Brain microvascular endothelial cell (primary cell): ENCODE measurements around the gene STK10.
A peak's percentile ranks its signal among the peaks of the same experiment; 100 is the strongest.

Source experiments
- DNase-seq: peaks from one replicate; pipeline ENCODE4 v3.0.0-alpha.2; 2020
- H3K27ac ChIP-seq: fragments of 250-450 bp; sonication (Bioruptor Pico); 2 replicates; pipeline ENCODE4 v1.5.1; 2020; ENCODE audit warnings: mild to moderate bottlenecking, moderate library complexity
- H3K27me3 ChIP-seq: fragments of 250-450 bp; sonication (Bioruptor Pico); replicated peaks from 2 replicates; pipeline ENCODE4 v1.5.1; 2020; ENCODE audit warnings: mild to moderate bottlenecking
- H3K36me3 ChIP-seq: fragments of 250-450 bp; sonication (Bioruptor Pico); replicated peaks from 2 replicates; pipeline ENCODE4 v1.5.1; 2020; ENCODE audit warnings: mild to moderate bottlenecking
- H3K4me3 ChIP-seq: 2 replicates; pipeline ENCODE4 v1.5.1; 2011; ENCODE audit warnings: low read depth, mild to moderate bottlenecking, control low read depth, low read length, moderate library complexity
- CTCF ChIP-seq: IDR thresholded peaks from 2 replicates; pipeline ENCODE4 v1.5.1; 2011; ENCODE audit warnings: low read depth, mild to moderate bottlenecking, moderate library complexity, low read length, control low read depth, inconsistent platforms; ENCODE audit errors: missing control alignments
- in situ Hi-C: cut with HindIII; loops from 2 replicates; pipeline ENCODE4 v1.10.0; 2017; ENCODE audit warnings: low sequenced_read_pairs, low pct_ligation_motif_present

STK10 gene

DNA sequence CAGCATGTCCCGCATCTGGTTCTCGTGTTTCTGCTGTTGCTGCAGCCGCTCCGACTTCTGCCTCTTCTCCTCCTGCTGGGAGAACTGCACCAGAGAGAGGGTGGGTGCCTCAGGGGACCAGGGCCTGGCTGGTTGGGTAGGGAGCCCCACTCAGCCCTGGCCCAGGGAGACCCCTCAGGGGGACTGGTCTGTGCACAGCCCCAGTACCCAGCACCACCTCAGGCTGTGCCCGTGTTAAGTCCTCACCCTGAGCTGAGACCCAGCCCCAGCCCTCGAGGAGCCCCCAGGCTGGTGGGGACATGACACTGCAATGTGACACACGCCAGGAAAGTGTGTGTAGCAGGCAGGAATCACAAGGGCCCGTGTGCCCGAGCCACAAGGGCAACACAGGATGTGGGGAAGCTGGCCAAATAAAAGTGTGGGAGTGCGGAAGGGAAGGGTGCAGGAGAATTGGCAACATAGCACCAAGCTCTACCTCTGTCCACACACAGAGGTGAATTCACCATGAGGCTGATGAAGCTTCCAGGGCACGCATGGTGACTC lies 133.3 kb downstream of the STK10 start:
- TF ChIP-seq CTCF = no peak
- H3K36me3 ChIP-seq = peaks cover 72% of the 10 kb centered on the region
- no peak overlapping the region for H3K27ac ChIP-seq
- no peak for DNase-seq
- H3K27me3 ChIP-seq = no peaks in the 10 kb centered on the region
- in situ Hi-C loops = no loop called here
- no peak overlapping the region for H3K4me3 ChIP-seq

- DNase-seq = peak; percentile 84
- in situ Hi-C loops = no loop called here
- no peaks in the 10 kb centered on the region for H3K27me3 ChIP-seq
- peaks cover 65% of the 10 kb centered on the region for H3K36me3 ChIP-seq
- peak; percentile 57 for TF ChIP-seq CTCF
- no peak overlapping the region for H3K4me3 ChIP-seq
- peak overlapping the region; percentile 60 for H3K27ac ChIP-seq
These were observed 135.4 kb downstream of the STK10 start for GRCh38 chr5:172052450-172053236.

- H3K27me3 ChIP-seq = no peaks in the 10 kb centered on the region
- TF ChIP-seq CTCF = no peak
- peaks cover 62% of the 10 kb centered on the region for H3K36me3 ChIP-seq
- no peak for DNase-seq
- H3K27ac ChIP-seq = peak overlapping the region; percentile 60
- H3K4me3 ChIP-seq = no peak overlapping the region
- in situ Hi-C loops = no loop called here
These were observed 136.2 kb downstream of the STK10 start for GRCh38 chr5:172051643-172052339.

DNA sequence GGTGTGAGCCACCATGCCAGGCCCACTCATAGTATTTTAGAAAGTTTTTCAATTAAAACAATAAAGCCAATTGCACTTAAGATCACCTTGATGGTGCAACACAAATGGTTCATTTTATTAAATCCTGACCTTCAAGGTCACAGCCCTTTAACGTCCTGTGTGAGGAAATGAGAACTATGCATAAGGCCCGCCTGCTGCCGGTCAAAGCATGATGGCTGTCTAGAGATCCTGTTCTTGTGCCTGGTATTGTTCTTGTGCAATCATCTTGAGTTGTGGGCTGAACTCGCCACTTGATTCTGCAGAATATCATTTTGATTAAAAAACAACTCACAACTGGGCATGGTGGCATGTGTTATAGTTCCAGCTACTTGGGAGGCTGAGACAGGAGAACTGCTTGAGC lies 137.9 kb downstream of the STK10 start:
- no peak for DNase-seq
- Histone ChIP-seq H3K27ac (no peak overlapping the region), H3K27me3 (no peaks in the 10 kb centered on the region), H3K4me3 (no peak overlapping the region), H3K36me3 (peaks cover 61% of the 10 kb centered on the region)
- in situ Hi-C loops = no loop called here
- TF ChIP-seq CTCF = no peak

DNA sequence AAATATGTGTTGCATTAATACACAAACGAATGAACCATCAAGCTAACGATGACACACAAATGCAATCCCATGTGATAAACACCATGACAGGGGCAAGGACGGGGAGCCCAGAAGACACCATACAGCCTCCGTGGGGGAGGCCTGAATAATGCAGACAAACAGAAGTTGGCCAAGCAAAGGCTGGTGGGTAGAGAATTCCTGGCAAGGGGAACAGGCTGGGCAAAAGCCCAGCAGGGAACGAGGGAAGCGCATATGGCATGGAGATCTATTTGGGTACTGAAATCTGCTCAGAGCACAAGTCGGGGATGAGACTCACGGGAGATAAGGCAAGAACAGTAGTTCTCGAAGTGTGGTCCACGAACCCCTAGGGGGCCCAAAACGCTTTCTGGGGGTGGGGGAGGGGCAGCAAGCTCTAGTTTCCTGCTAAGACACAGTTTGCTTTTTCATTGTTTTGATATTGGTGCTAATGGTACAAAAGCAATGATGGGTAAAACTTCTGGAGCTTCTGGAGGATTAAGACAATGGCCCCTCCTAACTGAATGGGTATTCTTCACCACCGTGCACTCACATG lies 138.7 kb downstream of the STK10 start:
- in situ Hi-C loops = no loop called here
- Histone ChIP-seq H3K27ac (no peak overlapping the region), H3K27me3 (no peaks in the 10 kb centered on the region), H3K36me3 (peaks cover 61% of the 10 kb centered on the region), H3K4me3 (no peak overlapping the region)
- no peak for DNase-seq
- peak; percentile 22 for TF ChIP-seq CTCF
